GM19025 (cell line): Measurements from ENCODE around the gene TMLHE.
"Not testable (repeated sequence)": the region's sequence is repeated elsewhere in the genome, so short reads cannot be mapped to it uniquely, and the experiment has no call there.

ENCODE experiments used
- ATAC-seq: cut with Tn5 transposase; IDR thresholded peaks from one replicate; pipeline ENCODE4 v1.9.1; 2021; ENCODE audit warnings: mild to moderate bottlenecking, low read depth, moderate library complexity; ENCODE audit not compliant: unreplicated experiment

The TMLHE gene

GRCh38 chrX:155514225-155514624 lies 98.5 kb downstream of the TMLHE start:
- ATAC-seq: no peak

GRCh38 chrX:155505296-155505695 lies 107.5 kb downstream of the TMLHE start:
- ATAC-seq: no peak

GRCh38 chrX:155495134-155495533 lies 117.6 kb downstream of the TMLHE start:
- ATAC-seq: not testable (repeated sequence)

GRCh38 chrX:155491421-155491820 lies 121.3 kb downstream of the TMLHE start:
- ATAC-seq: not testable (repeated sequence)

- not testable (repeated sequence) for ATAC-seq
Observed at GRCh38 chrX:155477136-155477535, 135.6 kb downstream of the TMLHE start.

- peak; percentile 63 for ATAC-seq
Observed at GRCh38 chrX:155466269-155466938, 146.3 kb downstream of the TMLHE start.

- not testable (repeated sequence) for ATAC-seq
Observed at GRCh38 chrX:155460501-155460900, 152.3 kb downstream of the TMLHE start.

GRCh38 chrX:155458471-155458870 lies 154.3 kb downstream of the TMLHE start, which contains the start of gene F8A3:
F8A3 (minus strand) TSS chrX:155458620; CDS start chrX:155458600, 20 bp downstream.
- ATAC-seq: peak; percentile 75

GRCh38 chrX:155457761-155458447 lies 154.8 kb downstream of the TMLHE start:
- ATAC-seq: peak; percentile 67

GRCh38 chrX:155441097-155441496 lies 171.7 kb downstream of the TMLHE start:
- ATAC-seq: no peak
